ENCODE data around the gene ELF1. TPM values are rescaled to one million over a fixed set of nuclear protein-coding genes. Genes with fewer than 3 reads are reported as not detected.

Gene ELF1
- polyA plus RNA-seq, 1 of the 3 experiments (the other 2 are of a cell fraction): 11.1 TPM

DNA sequence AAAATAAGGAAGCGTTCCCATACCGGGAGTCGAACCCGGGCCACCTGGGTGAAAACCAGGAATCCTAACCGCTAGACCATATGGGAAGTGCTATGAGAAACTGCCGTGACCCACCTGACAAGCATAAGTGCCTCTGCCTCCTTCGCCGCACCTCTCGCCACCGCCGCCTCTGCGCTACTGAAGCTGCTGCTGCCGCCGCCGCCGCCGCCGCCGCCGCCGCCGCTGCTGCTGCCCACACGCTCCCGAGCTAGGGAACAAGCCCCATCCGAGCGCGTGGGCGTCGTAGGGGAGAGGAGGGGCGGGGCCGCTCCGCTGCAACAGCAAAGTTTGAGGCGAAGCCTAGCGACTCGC is 41.6 kb upstream of the ELF1 start:
- DNase-seq: peak; percentile 75
- Histone ChIP-seq H3K9me3 (no peaks in the 10 kb centered on the region), H3K4me1 (ENCODE audit: control insufficient read depth in 1 of 2, insufficient read depth in 2 of 2, low read depth in 1 of 2, low read length in 1 of 2) (peaks cover 8 to 12% of the 10 kb centered on the region in 2 experiments; a peak in 3 of 4 replicates), H3K36me3 (replicated peaks in 1 of 2; ENCODE audit: control insufficient read depth in 1 of 2, insufficient read depth in 2 of 2, low read length in 1 of 2) (peaks cover 20 to 26% of the 10 kb centered on the region in 2 experiments), H3K79me2 (ENCODE audit: insufficient read depth) (peaks cover 78% of the 10 kb centered on the region), H3K27me3 (ENCODE audit: insufficient read depth) (no peaks in the 10 kb centered on the region), H3K4me2 (peak overlapping the region; percentile 84), H3K27ac (ENCODE audit: low read depth in 2 of 2, low read length in 1 of 2) (peak overlapping the region; percentile 96 to 99), H3K4me3 (ENCODE audit: low read depth in 2 of 2, low read length in 1 of 2) (peak overlapping the region; percentile 88 to 91), H3F3A (replicated peaks; ENCODE audit: insufficient read depth) (peaks cover 32% of the 10 kb centered on the region), H3K9ac (peak overlapping the region; percentile 97), H2AFZ (ENCODE audit: low read depth) (peak overlapping the region; percentile 75; the same call in 1 of the 2 replicates), H4K20me1 (ENCODE audit: insufficient read depth) (no peaks in the 10 kb centered on the region; the same call in 1 of the 2 replicates), H3K9me2 (no peaks in the 10 kb centered on the region)
- no peak for TF ChIP-seq ELF1 (IDR thresholded peaks at IDR 0.05)
- TF ChIP-seq, protein P1, sequence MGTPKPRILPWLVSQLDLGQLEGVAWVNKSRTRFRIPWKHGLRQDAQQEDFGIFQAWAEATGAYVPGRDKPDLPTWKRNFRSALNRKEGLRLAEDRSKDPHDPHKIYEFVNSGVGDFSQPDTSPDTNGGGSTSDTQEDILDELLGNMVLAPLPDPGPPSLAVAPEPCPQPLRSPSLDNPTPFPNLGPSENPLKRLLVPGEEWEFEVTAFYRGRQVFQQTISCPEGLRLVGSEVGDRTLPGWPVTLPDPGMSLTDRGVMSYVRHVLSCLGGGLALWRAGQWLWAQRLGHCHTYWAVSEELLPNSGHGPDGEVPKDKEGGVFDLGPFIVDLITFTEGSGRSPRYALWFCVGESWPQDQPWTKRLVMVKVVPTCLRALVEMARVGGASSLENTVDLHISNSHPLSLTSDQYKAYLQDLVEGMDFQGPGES (IDR thresholded peaks at IDR 0.05; ENCODE audit: low read depth, low read length): no peak
- TF ChIP-seq, protein P2, sequence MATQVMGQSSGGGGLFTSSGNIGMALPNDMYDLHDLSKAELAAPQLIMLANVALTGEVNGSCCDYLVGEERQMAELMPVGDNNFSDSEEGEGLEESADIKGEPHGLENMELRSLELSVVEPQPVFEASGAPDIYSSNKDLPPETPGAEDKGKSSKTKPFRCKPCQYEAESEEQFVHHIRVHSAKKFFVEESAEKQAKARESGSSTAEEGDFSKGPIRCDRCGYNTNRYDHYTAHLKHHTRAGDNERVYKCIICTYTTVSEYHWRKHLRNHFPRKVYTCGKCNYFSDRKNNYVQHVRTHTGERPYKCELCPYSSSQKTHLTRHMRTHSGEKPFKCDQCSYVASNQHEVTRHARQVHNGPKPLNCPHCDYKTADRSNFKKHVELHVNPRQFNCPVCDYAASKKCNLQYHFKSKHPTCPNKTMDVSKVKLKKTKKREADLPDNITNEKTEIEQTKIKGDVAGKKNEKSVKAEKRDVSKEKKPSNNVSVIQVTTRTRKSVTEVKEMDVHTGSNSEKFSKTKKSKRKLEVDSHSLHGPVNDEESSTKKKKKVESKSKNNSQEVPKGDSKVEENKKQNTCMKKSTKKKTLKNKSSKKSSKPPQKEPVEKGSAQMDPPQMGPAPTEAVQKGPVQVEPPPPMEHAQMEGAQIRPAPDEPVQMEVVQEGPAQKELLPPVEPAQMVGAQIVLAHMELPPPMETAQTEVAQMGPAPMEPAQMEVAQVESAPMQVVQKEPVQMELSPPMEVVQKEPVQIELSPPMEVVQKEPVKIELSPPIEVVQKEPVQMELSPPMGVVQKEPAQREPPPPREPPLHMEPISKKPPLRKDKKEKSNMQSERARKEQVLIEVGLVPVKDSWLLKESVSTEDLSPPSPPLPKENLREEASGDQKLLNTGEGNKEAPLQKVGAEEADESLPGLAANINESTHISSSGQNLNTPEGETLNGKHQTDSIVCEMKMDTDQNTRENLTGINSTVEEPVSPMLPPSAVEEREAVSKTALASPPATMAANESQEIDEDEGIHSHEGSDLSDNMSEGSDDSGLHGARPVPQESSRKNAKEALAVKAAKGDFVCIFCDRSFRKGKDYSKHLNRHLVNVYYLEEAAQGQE (IDR thresholded peaks at IDR 0.05; ENCODE audit: low read depth, low read length): peak; percentile 7; the same call in 1 of the 2 replicates
- TF ChIP-seq TAF1 (IDR thresholded peaks at IDR 0.05; ENCODE audit: borderline replicate concordance, low read depth, low read length): no peak
- TF ChIP-seq, protein P3, sequence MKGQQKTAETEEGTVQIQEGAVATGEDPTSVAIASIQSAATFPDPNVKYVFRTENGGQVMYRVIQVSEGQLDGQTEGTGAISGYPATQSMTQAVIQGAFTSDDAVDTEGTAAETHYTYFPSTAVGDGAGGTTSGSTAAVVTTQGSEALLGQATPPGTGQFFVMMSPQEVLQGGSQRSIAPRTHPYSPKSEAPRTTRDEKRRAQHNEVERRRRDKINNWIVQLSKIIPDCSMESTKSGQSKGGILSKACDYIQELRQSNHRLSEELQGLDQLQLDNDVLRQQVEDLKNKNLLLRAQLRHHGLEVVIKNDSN (IDR thresholded peaks at IDR 0.05; ENCODE audit: borderline replicate concordance, low read depth): no peak
- TF ChIP-seq CHD2 (IDR thresholded peaks at IDR 0.05; ENCODE audit: low read length, partially characterized antibody): peak; percentile 43
- no peak for TF ChIP-seq GATA2 (CRISPR knock-in tag; IDR thresholded peaks at IDR 0.05)
- TF ChIP-seq, protein P4, sequence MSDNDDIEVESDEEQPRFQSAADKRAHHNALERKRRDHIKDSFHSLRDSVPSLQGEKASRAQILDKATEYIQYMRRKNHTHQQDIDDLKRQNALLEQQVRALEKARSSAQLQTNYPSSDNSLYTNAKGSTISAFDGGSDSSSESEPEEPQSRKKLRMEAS (IDR thresholded peaks at IDR 0.05; ENCODE audit: low read depth): no peak; the same call in 1 of the 2 replicates
- TF ChIP-seq NRF1 (IDR thresholded peaks at IDR 0.05; ENCODE audit: low read depth, low read length): no peak
- no peak for TF ChIP-seq EZH2phosphoT487 (IDR thresholded peaks at IDR 0.05; ENCODE audit: borderline replicate concordance, low read depth)
- TF ChIP-seq SIN3A (IDR thresholded peaks at IDR 0.05; ENCODE audit: borderline replicate concordance, low read depth, low read length): no peak; the same call in 1 of the 2 replicates
- TF ChIP-seq, protein P5, sequence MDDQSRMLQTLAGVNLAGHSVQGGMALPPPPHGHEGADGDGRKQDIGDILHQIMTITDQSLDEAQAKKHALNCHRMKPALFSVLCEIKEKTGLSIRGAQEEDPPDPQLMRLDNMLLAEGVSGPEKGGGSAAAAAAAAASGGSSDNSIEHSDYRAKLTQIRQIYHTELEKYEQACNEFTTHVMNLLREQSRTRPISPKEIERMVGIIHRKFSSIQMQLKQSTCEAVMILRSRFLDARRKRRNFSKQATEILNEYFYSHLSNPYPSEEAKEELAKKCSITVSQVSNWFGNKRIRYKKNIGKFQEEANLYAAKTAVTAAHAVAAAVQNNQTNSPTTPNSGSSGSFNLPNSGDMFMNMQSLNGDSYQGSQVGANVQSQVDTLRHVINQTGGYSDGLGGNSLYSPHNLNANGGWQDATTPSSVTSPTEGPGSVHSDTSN (IDR thresholded peaks at IDR 0.05): no peak
- no peak for TF ChIP-seq RFX5 (IDR thresholded peaks at IDR 0.05; ENCODE audit: low read length)
- no peak for TF ChIP-seq RXRA (IDR thresholded peaks at IDR 0.05; ENCODE audit: borderline replicate concordance, low read depth)
- peak; percentile 79; the same call in 1 of the 2 replicates for TF ChIP-seq TEAD4 (IDR thresholded peaks at IDR 0.05; ENCODE audit: borderline replicate concordance, insufficient read depth)
- peak; percentile 64 for TF ChIP-seq FOSL2 (IDR thresholded peaks at IDR 0.05; ENCODE audit: borderline replicate concordance, low read depth)
- TF ChIP-seq EP300 (IDR thresholded peaks at IDR 0.05; ENCODE audit: borderline replicate concordance in 1 of 2, low read depth in 1 of 2, low read length in 1 of 2): peak; percentile 2 to 32; a peak in 1 of 4 replicates
- no peak for TF ChIP-seq MXI1 (IDR thresholded peaks at IDR 0.05; ENCODE audit: low read depth, low read length)
- TF ChIP-seq, protein P6, sequence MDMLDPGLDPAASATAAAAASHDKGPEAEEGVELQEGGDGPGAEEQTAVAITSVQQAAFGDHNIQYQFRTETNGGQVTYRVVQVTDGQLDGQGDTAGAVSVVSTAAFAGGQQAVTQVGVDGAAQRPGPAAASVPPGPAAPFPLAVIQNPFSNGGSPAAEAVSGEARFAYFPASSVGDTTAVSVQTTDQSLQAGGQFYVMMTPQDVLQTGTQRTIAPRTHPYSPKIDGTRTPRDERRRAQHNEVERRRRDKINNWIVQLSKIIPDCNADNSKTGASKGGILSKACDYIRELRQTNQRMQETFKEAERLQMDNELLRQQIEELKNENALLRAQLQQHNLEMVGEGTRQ (IDR thresholded peaks at IDR 0.05; ENCODE audit: borderline replicate concordance, low read depth, low read length): no peak
- TF ChIP-seq, protein P7, sequence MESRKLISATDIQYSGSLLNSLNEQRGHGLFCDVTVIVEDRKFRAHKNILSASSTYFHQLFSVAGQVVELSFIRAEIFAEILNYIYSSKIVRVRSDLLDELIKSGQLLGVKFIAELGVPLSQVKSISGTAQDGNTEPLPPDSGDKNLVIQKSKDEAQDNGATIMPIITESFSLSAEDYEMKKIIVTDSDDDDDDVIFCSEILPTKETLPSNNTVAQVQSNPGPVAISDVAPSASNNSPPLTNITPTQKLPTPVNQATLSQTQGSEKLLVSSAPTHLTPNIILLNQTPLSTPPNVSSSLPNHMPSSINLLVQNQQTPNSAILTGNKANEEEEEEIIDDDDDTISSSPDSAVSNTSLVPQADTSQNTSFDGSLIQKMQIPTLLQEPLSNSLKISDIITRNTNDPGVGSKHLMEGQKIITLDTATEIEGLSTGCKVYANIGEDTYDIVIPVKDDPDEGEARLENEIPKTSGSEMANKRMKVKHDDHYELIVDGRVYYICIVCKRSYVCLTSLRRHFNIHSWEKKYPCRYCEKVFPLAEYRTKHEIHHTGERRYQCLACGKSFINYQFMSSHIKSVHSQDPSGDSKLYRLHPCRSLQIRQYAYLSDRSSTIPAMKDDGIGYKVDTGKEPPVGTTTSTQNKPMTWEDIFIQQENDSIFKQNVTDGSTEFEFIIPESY (IDR thresholded peaks at IDR 0.05; ENCODE audit: borderline replicate concordance, low read depth): no peak
- ChIA-PET POLR2A (interaction anchor here (0.6 to 2.8 kb wide), 4 partner anchors 72 to 271 kb away, joined by 3 to 7 read pairs (median 4); partner anchors contain the start of genes KBTBD6 and SLC25A15), CTCF (interaction anchor here (0.7 to 3.3 kb wide), 9 partner anchors 30 to 283 kb away, joined by 3 to 14 read pairs (median 4); partner anchors contain the start of gene SLC25A15)
- WGBS (ENCODE audit: low lambda C conversion rate): 1% methylated on average over 17 of the region's 35 CpGs

Data from SK-N-SH (cell line).